Thyroid gland (tissue), 4 donors: ENCODE results near the gene SDHB.

Source experiments
- CTCF ChIP-seq, 6 experiments: fragments of 200-600 bp in 3 of 6; fragments of 450-650 bp in 3 of 6; sonication (generic) in 3 of 6; IDR thresholded peaks; one replicate each; pipeline ENCODE4 v1.5.1; 2016 to 2019; ENCODE audit warnings: antibody characterized with exemption in 6 of 6, mild to moderate bottlenecking in 2 of 6, inconsistent platforms in 1 of 6, moderate library complexity in 1 of 6
- POLR2A ChIP-seq, 2 donors: fragments of 450-650 bp; IDR thresholded peaks; one replicate each; pipeline ENCODE4 v1.6.1; 2017; ENCODE audit warnings: antibody characterized with exemption in 2 of 2, mild to moderate bottlenecking in 2 of 2, moderate library complexity in 1 of 2

GRCh38 chr1:16983649-16984048 lies 70.2 kb downstream of the SDHB start:
- TF ChIP-seq CTCF (IDR thresholded peaks at IDR 0.05) = no peak
- TF ChIP-seq POLR2A (IDR thresholded peaks at IDR 0.05) = no peak
